Chondrocyte (in vitro differentiated cells): ENCODE data around the gene GJD2. TPM values are rescaled to one million over a fixed set of nuclear protein-coding genes. Genes with fewer than 3 reads are reported as not detected.

Experiments
- DNase-seq: peaks from one replicate; pipeline ENCODE4 v3.0.0; 2021; ENCODE audit warnings: mixed read lengths, low spot score
- H3K27ac Mint-ChIP-seq: one replicate; pipeline ENCODE4 v1.8.0; 2021; ENCODE audit warnings: mild to moderate bottlenecking, moderate library complexity, mixed read lengths; ENCODE audit not compliant: unreplicated experiment
- H3K27me3 Mint-ChIP-seq: 2 replicates; pipeline ENCODE4 v1.8.0; 2021; ENCODE audit warnings: low read depth, mixed read lengths
- H3K36me3 Mint-ChIP-seq: 2 replicates; pipeline ENCODE4 v1.8.0; 2021; ENCODE audit warnings: low read depth, mixed read lengths
- H3K4me1 Mint-ChIP-seq: 2 replicates; pipeline ENCODE4 v1.8.0; 2021; ENCODE audit warnings: low read depth, mild to moderate bottlenecking, mixed read lengths
- H3K4me3 Mint-ChIP-seq: one replicate; pipeline ENCODE4 v1.8.0; 2021; ENCODE audit warnings: mild to moderate bottlenecking, moderate library complexity, mixed read lengths; ENCODE audit not compliant: unreplicated experiment
- H3K9me3 Mint-ChIP-seq: 2 replicates; pipeline ENCODE4 v1.8.0; 2021; ENCODE audit warnings: low read depth, mixed read lengths
- total RNA-seq: library from RNA; stranded (reverse); gene quantifications from 3 replicates; pipeline ENCODE4 v1.2.1, GENCODE V29; 2021
- TF ChIP-seq, protein P1 (sequence below): fragments of 200-600 bp; sonication (generic); IDR thresholded peaks from 2 replicates; pipeline ENCODE4 v1.5.0; 2021; ENCODE audit warnings: antibody characterized with exemption, mild to moderate bottlenecking, moderate library complexity

The GJD2 gene
- total RNA-seq, 1 donor from 2014 or later: not detected

DNA sequence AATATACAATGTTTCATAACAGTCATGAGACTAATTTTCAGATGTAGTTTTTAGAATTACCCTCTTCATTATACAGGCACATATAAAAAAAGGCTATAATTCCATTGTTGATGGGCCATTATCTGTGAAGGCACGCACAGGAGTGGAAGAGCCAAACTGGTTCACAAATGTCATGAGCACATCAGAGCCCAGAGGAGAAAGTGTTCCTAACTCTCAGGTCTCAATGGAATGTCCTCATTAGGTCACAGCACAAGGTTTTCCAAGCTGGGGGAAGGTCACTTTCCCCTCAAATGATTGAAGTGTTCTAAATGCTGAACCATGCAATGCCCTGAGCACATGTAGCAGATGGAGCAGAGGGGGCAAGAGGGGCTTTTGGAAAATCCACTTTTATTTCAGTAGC, 41.2 kb downstream of the GJD2 start:
- DNase-seq: no peak
- H3K27ac Mint-ChIP-seq: no peak overlapping the region
- H3K4me3 Mint-ChIP-seq: no peak overlapping the region
- H3K27me3 Mint-ChIP-seq: peaks cover 17% of the 10 kb centered on the region
- no peaks in the 10 kb centered on the region for H3K9me3 Mint-ChIP-seq
- no peaks in the 10 kb centered on the region for H3K36me3 Mint-ChIP-seq
- TF ChIP-seq, protein P1, sequence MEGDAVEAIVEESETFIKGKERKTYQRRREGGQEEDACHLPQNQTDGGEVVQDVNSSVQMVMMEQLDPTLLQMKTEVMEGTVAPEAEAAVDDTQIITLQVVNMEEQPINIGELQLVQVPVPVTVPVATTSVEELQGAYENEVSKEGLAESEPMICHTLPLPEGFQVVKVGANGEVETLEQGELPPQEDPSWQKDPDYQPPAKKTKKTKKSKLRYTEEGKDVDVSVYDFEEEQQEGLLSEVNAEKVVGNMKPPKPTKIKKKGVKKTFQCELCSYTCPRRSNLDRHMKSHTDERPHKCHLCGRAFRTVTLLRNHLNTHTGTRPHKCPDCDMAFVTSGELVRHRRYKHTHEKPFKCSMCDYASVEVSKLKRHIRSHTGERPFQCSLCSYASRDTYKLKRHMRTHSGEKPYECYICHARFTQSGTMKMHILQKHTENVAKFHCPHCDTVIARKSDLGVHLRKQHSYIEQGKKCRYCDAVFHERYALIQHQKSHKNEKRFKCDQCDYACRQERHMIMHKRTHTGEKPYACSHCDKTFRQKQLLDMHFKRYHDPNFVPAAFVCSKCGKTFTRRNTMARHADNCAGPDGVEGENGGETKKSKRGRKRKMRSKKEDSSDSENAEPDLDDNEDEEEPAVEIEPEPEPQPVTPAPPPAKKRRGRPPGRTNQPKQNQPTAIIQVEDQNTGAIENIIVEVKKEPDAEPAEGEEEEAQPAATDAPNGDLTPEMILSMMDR: no peak
- peaks cover 12% of the 10 kb centered on the region for H3K4me1 Mint-ChIP-seq

- Mint-ChIP-seq H3K4me3 (no peak overlapping the region), H3K4me1 (peaks cover 16% of the 10 kb centered on the region), H3K9me3 (no peaks in the 10 kb centered on the region), H3K27me3 (peaks cover 32% of the 10 kb centered on the region), H3K27ac (no peak overlapping the region), H3K36me3 (no peaks in the 10 kb centered on the region)
- no peak for DNase-seq
- TF ChIP-seq, protein P1: no peak
Measured at GRCh38 chr15:34709866-34710265, 44.9 kb downstream of the GJD2 start.

DNA sequence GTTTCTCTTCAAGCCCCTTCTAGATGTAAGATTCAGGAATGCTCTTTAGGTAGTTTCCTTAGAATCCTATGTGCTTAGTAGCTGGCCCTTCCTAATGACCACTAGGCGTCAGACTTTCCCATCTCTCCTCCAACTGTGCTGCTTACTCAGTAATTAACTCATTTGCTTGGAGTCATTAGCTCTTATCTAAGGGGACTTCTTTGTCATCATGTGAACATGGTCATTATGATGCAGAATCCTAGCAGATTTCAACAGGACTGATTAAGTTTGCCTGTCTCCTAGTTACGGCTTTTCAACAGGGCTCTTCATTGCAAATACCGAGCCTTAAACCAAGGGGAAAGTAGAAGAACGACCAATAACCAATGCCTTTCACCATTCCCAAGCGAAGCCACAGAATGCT, 46.4 kb downstream of the GJD2 start:
- TF ChIP-seq, protein P1: peak; percentile 89
- Mint-ChIP-seq H3K27me3 (peaks cover 37% of the 10 kb centered on the region), H3K4me1 (peaks cover 16% of the 10 kb centered on the region), H3K9me3 (no peaks in the 10 kb centered on the region), H3K4me3 (no peak overlapping the region), H3K27ac (no peak overlapping the region), H3K36me3 (no peaks in the 10 kb centered on the region)
- no peak for DNase-seq

GRCh38 chr15:34701536-34701935, 53.3 kb downstream of the GJD2 start:
- no peaks in the 10 kb centered on the region for H3K9me3 Mint-ChIP-seq
- H3K36me3 Mint-ChIP-seq: no peaks in the 10 kb centered on the region
- H3K27me3 Mint-ChIP-seq: peaks cover 47% of the 10 kb centered on the region
- H3K27ac Mint-ChIP-seq: no peak overlapping the region
- TF ChIP-seq, protein P1: no peak
- H3K4me3 Mint-ChIP-seq: no peak overlapping the region
- no peaks in the 10 kb centered on the region for H3K4me1 Mint-ChIP-seq
- DNase-seq: no peak

Other genes starting within 250 kb of the GJD2 start
- gene GOLGA8B, start 171.3 kb downstream of the GJD2 start, total RNA-seq: 42.8 to 55.3 TPM (median 52.6 TPM) in 3 replicates
- 6.2 to 19.5 TPM (median 7.1 TPM) in 3 replicates for gene ACTC1, start 40.6 kb upstream of the GJD2 start, total RNA-seq
- gene AQR, start 214.7 kb upstream of the GJD2 start, total RNA-seq: 18.2 to 26.3 TPM (median 19.3 TPM) in 3 replicates
- gene ZNF770, start 233.3 kb upstream of the GJD2 start, total RNA-seq: 33.8 to 37.6 TPM (median 34.6 TPM) in 3 replicates